Ectodermal cell (in vitro differentiated cells): Measurements from ENCODE around the gene CDC26.
"Not testable (repeated sequence)": the region's sequence is repeated elsewhere in the genome, so short reads cannot be mapped to it uniquely, and the experiment has no call there.

Experiments used
- H3K27ac ChIP-seq: 2 replicates; pipeline ENCODE4 v1.7.0; 2013; ENCODE audit warnings: mild to moderate bottlenecking, low read depth, low read length; ENCODE audit not compliant: insufficient read depth, poor library complexity, severe bottlenecking
- H3K27me3 ChIP-seq: 2 replicates; pipeline ENCODE4 v1.7.0; 2013; ENCODE audit warnings: mild to moderate bottlenecking, low read length; ENCODE audit not compliant: insufficient read depth, control insufficient read depth, poor library complexity, severe bottlenecking
- H3K36me3 ChIP-seq: one replicate; pipeline ENCODE4 v1.7.0; 2013; ENCODE audit warnings: low read length; ENCODE audit not compliant: control insufficient read depth, insufficient read depth
- H3K4me1 ChIP-seq: one replicate; pipeline ENCODE4 v1.7.0; 2013; ENCODE audit warnings: low read length; ENCODE audit not compliant: control insufficient read depth, insufficient read depth
- H3K4me3 ChIP-seq: 2 replicates; pipeline ENCODE4 v1.7.0; 2013; ENCODE audit warnings: low read depth, low read length, control low read depth; ENCODE audit not compliant: insufficient read depth
- H3K9me3 ChIP-seq: 2 replicates; pipeline ENCODE4 v1.7.0; 2013; ENCODE audit warnings: mild to moderate bottlenecking, low read length, moderate library complexity; ENCODE audit not compliant: control insufficient read depth
- WGBS, 2 experiments: methylation state at CpG; one replicate each; pipeline ENCODE4 v1.1.7; 2013; ENCODE audit warnings: missing lambda C conversion rate in 2 of 2; 5-methylcytosine and 5-hydroxymethylcytosine counted together

Gene CDC26

GRCh38 chr9:113296247-113296646 is 20.9 kb upstream of the CDC26 start:
- H3K27me3 ChIP-seq, H3K4me3 ChIP-seq, H3K27ac ChIP-seq, H3K9me3 ChIP-seq, H3K4me1 ChIP-seq: not testable (repeated sequence)
- peaks cover 13% of the 10 kb centered on the region for H3K36me3 ChIP-seq
- WGBS, 2 experiments, result 92% methylated on average over 8 of the region's 8 CpGs

- 94 to 96% methylated on average over 7 of the region's 7 CpGs for WGBS, 2 experiments
- Histone ChIP-seq H3K4me3 (no peak overlapping the region), H3K9me3 (no peaks in the 10 kb centered on the region), H3K27me3 (no peaks in the 10 kb centered on the region), H3K27ac (no peak overlapping the region), H3K4me1 (no peaks in the 10 kb centered on the region), H3K36me3 (peaks cover 31% of the 10 kb centered on the region)
Measured at GRCh38 chr9:113293285-113293878, 18.0 kb upstream of the CDC26 start.

- H3K27ac ChIP-seq, result no peak overlapping the region
- H3K4me3 ChIP-seq, result no peak overlapping the region
- 92 to 97% methylated on average over 6 of the region's 6 CpGs for WGBS, 2 experiments
- no peaks in the 10 kb centered on the region for H3K4me1 ChIP-seq
- H3K36me3 ChIP-seq, result peaks cover 53% of the 10 kb centered on the region
- no peaks in the 10 kb centered on the region for H3K27me3 ChIP-seq
- no peaks in the 10 kb centered on the region for H3K9me3 ChIP-seq
Measured at GRCh38 chr9:113290052-113290607, 14.8 kb upstream of the CDC26 start.

GRCh38 chr9:113289091-113289490 is 13.7 kb upstream of the CDC26 start:
- Histone ChIP-seq H3K4me3 (no peak overlapping the region), H3K27me3 (no peaks in the 10 kb centered on the region), H3K27ac (no peak overlapping the region), H3K36me3 (peaks cover 62% of the 10 kb centered on the region), H3K4me1 (no peaks in the 10 kb centered on the region), H3K9me3 (no peaks in the 10 kb centered on the region)
- 91 to 95% methylated on average over 2 of the region's 2 CpGs for WGBS, 2 experiments

- Histone ChIP-seq H3K27ac (no peak overlapping the region), H3K36me3 (peaks cover 60% of the 10 kb centered on the region), H3K4me1 (peaks cover 2% of the 10 kb centered on the region), H3K4me3 (no peak overlapping the region), H3K27me3 (no peaks in the 10 kb centered on the region), H3K9me3 (no peaks in the 10 kb centered on the region)
- WGBS, 2 experiments, result 91 to 95% methylated on average over 4 of the region's 4 CpGs
Measured at GRCh38 chr9:113281356-113281755, 6.0 kb upstream of the CDC26 start.

- no peaks in the 10 kb centered on the region for H3K9me3 ChIP-seq
- 95 to 97% methylated on average over 4 of the region's 4 CpGs for WGBS, 2 experiments
- no peak overlapping the region for H3K4me3 ChIP-seq
- no peaks in the 10 kb centered on the region for H3K27me3 ChIP-seq
- H3K4me1 ChIP-seq, result peaks cover 3% of the 10 kb centered on the region
- H3K36me3 ChIP-seq, result peaks cover 40% of the 10 kb centered on the region
- H3K27ac ChIP-seq, result no peak overlapping the region
Measured at GRCh38 chr9:113278840-113279239, 3.5 kb upstream of the CDC26 start.

- H3K4me1 ChIP-seq, result peaks cover 3% of the 10 kb centered on the region
- peak overlapping the region; percentile 67 for H3K27ac ChIP-seq
- 1% methylated on average over 12 to 14 of the region's 15 CpGs for WGBS, 2 experiments
- H3K9me3 ChIP-seq, result no peaks in the 10 kb centered on the region
- H3K36me3 ChIP-seq, result peaks cover 22% of the 10 kb centered on the region
- H3K27me3 ChIP-seq, result no peaks in the 10 kb centered on the region
- peak overlapping the region; percentile 82 for H3K4me3 ChIP-seq
Measured at GRCh38 chr9:113274474-113275156, 757 bp downstream of the CDC26 start.

GRCh38 chr9:113269871-113270270 is 5.5 kb downstream of the CDC26 start:
- H3K27ac ChIP-seq, result no peak overlapping the region
- no peaks in the 10 kb centered on the region for H3K9me3 ChIP-seq
- no peak overlapping the region for H3K4me3 ChIP-seq
- no peaks in the 10 kb centered on the region for H3K4me1 ChIP-seq
- H3K36me3 ChIP-seq, result peaks cover 19% of the 10 kb centered on the region
- H3K27me3 ChIP-seq, result no peaks in the 10 kb centered on the region
- WGBS, 2 experiments, result 87 to 95% methylated on average over 1 to 2 of the region's 2 CpGs

- WGBS, 2 experiments, result 97% methylated on average over 2 of the region's 2 CpGs; no CpG with 5 or more reads in 1 of the 2 experiments
- Histone ChIP-seq H3K36me3 (peaks cover 19% of the 10 kb centered on the region), H3K4me3 (no peak overlapping the region)
Measured at GRCh38 chr9:113269355-113269754, 6.0 kb downstream of the CDC26 start.

GRCh38 chr9:113267911-113268566 is 7.3 kb downstream of the CDC26 start:
- Histone ChIP-seq H3K4me3 (no peak overlapping the region), H3K27ac (no peak overlapping the region), H3K4me1 (no peaks in the 10 kb centered on the region), H3K9me3 (no peaks in the 10 kb centered on the region), H3K36me3 (peaks cover 19% of the 10 kb centered on the region), H3K27me3 (no peaks in the 10 kb centered on the region)
- 89 to 96% methylated on average over 4 of the region's 4 CpGs for WGBS, 2 experiments

More at GRCh38 chr9:113269355-113269754, 6.0 kb downstream of the CDC26 start:
- H3K4me1 ChIP-seq, result no peaks in the 10 kb centered on the region
- no peak overlapping the region for H3K27ac ChIP-seq
- H3K9me3 ChIP-seq, result no peaks in the 10 kb centered on the region
- H3K27me3 ChIP-seq, result no peaks in the 10 kb centered on the region
